ENCODE results near the gene EIF4A3.

EIF4A3 gene

GRCh38 chr17:80095038-80095843, 51.7 kb downstream of the EIF4A3 start:
- TF ChIP-seq ZFP3 (CRISPR knock-in tag; IDR thresholded peaks at IDR 0.05) (no peak), POU6F1 (CRISPR knock-in tag; IDR thresholded peaks at IDR 0.05; ENCODE audit: borderline replicate concordance, low read depth) (no peak), ESRRG (CRISPR knock-in tag; IDR thresholded peaks at IDR 0.05) (no peak), ZNF70 (CRISPR knock-in tag; IDR thresholded peaks at IDR 0.05) (no peak), PATZ1 (CRISPR knock-in tag; IDR thresholded peaks at IDR 0.05; ENCODE audit: borderline replicate concordance) (no peak), TSHZ2 (CRISPR knock-in tag; IDR thresholded peaks at IDR 0.05) (no peak), ARNTL (CRISPR knock-in tag; IDR thresholded peaks at IDR 0.05; ENCODE audit: borderline replicate concordance, low read depth) (no peak), CSDC2 (CRISPR knock-in tag; IDR thresholded peaks at IDR 0.05) (no peak), ZC3H10 (CRISPR knock-in tag; IDR thresholded peaks at IDR 0.05) (no peak), SNAI2 (CRISPR knock-in tag; IDR thresholded peaks at IDR 0.05) (no peak), ZNF8 (CRISPR knock-in tag; IDR thresholded peaks at IDR 0.05) (no peak), ISL1 (CRISPR knock-in tag; IDR thresholded peaks at IDR 0.05) (no peak), OSR1 (CRISPR knock-in tag; IDR thresholded peaks at IDR 0.05) (no peak), TOX (CRISPR knock-in tag; IDR thresholded peaks at IDR 0.05; ENCODE audit: borderline replicate concordance) (no peak), RARB (CRISPR knock-in tag; IDR thresholded peaks at IDR 0.05) (no peak), ZNF565 (CRISPR knock-in tag; conservative IDR thresholded peaks at IDR 0.05; ENCODE audit: low read depth) (no peak)

GRCh38 chr17:80092959-80093358, 54.0 kb downstream of the EIF4A3 start:
- no peak for ATAC-seq
- TF ChIP-seq PPARA (CRISPR knock-in tag; IDR thresholded peaks at IDR 0.05; ENCODE audit: borderline replicate concordance) (no peak), BACH2 (CRISPR knock-in tag; IDR thresholded peaks at IDR 0.05; ENCODE audit: borderline replicate concordance) (no peak), ZNF565 (CRISPR knock-in tag; conservative IDR thresholded peaks at IDR 0.05; ENCODE audit: low read depth) (no peak), RARB (CRISPR knock-in tag; IDR thresholded peaks at IDR 0.05) (no peak), ESRRG (CRISPR knock-in tag; IDR thresholded peaks at IDR 0.05) (no peak), CSRNP3 (CRISPR knock-in tag; IDR thresholded peaks at IDR 0.05) (no peak), TOX (CRISPR knock-in tag; IDR thresholded peaks at IDR 0.05; ENCODE audit: borderline replicate concordance) (no peak)

More at GRCh38 chr17:80095038-80095843, 51.7 kb downstream of the EIF4A3 start:
- ATAC-seq: no peak; the same call in 1 of the 3 replicates

- no peak for ATAC-seq
- TF ChIP-seq TOX (CRISPR knock-in tag; IDR thresholded peaks at IDR 0.05; ENCODE audit: borderline replicate concordance) (no peak), CREB5 (CRISPR knock-in tag; IDR thresholded peaks at IDR 0.05; ENCODE audit: low read depth) (no peak), CSRNP3 (CRISPR knock-in tag; IDR thresholded peaks at IDR 0.05) (no peak), ARNTL (CRISPR knock-in tag; IDR thresholded peaks at IDR 0.05; ENCODE audit: borderline replicate concordance, low read depth) (no peak), CSDC2 (CRISPR knock-in tag; IDR thresholded peaks at IDR 0.05) (no peak), OSR1 (CRISPR knock-in tag; IDR thresholded peaks at IDR 0.05) (no peak), ZNF70 (CRISPR knock-in tag; IDR thresholded peaks at IDR 0.05) (no peak), POU6F1 (CRISPR knock-in tag; IDR thresholded peaks at IDR 0.05; ENCODE audit: borderline replicate concordance, low read depth) (no peak), ZFP3 (CRISPR knock-in tag; IDR thresholded peaks at IDR 0.05) (no peak), TSHZ2 (CRISPR knock-in tag; IDR thresholded peaks at IDR 0.05) (no peak)
These were observed 55.6 kb downstream of the EIF4A3 start for GRCh38 chr17:80091376-80091775.

All from SK-N-SH treated with all-trans-retinoic acid at 6 μM for 48 hours (cell line).